Nephron (organoid): ENCODE results near the gene GAREM1.
A peak's percentile ranks its signal among the peaks of the same experiment; 100 is the strongest.

Experiments
- H3K27ac Mint-ChIP-seq, 3 experiments: 2 replicates each; pipeline ENCODE4 v1.8.0; 2020; ENCODE audit warnings: mixed read lengths in 3 of 3, mild to moderate bottlenecking in 2 of 3, moderate library complexity in 1 of 3
- H3K27me3 Mint-ChIP-seq: 2 replicates; pipeline ENCODE4 v1.8.0; 2021; ENCODE audit warnings: low read depth, mild to moderate bottlenecking, moderate library complexity, mixed read lengths
- H3K36me3 Mint-ChIP-seq: 2 replicates; pipeline ENCODE4 v1.8.0; 2020; ENCODE audit warnings: low read depth, mixed read lengths
- H3K4me1 Mint-ChIP-seq: 2 replicates; pipeline ENCODE4 v1.8.0; 2020; ENCODE audit warnings: mixed read lengths
- H3K4me3 Mint-ChIP-seq, 3 experiments: 2 replicates each; pipeline ENCODE4 v1.8.0; 2020; ENCODE audit warnings: mild to moderate bottlenecking in 3 of 3, mixed read lengths in 3 of 3, moderate library complexity in 2 of 3
- H3K9me3 Mint-ChIP-seq: 2 replicates; pipeline ENCODE4 v1.8.0; 2020; ENCODE audit warnings: mixed read lengths
- TF ChIP-seq, protein P1 (sequence below), 3 experiments: fragments of 200-600 bp; sonication (generic); IDR thresholded peaks; one replicate each; pipeline ENCODE4 v1.5.0; 2021; ENCODE audit warnings: antibody characterized with exemption in 3 of 3; ENCODE audit not compliant: unreplicated experiment in 3 of 3

The GAREM1 gene

DNA sequence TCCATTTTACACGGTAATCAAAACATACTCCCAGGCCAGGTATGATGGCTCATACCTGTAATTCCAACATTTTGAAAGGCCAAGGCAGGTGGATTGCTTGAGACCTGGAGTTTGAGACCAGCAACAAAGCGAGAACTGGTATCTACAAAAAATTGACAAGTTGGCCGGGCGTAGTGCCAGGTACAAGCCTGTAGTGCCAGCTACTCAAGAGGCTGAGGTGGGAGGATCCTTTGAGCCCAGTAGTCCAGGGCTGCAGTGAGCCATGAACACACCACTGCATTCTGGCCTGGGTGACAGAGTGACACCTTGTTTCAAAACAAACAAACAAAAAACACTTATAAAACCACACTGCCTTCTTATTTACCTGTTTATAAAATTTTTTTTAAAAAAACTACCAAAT is 80.8 kb downstream of the GAREM1 start:
- TF ChIP-seq, protein P1, sequence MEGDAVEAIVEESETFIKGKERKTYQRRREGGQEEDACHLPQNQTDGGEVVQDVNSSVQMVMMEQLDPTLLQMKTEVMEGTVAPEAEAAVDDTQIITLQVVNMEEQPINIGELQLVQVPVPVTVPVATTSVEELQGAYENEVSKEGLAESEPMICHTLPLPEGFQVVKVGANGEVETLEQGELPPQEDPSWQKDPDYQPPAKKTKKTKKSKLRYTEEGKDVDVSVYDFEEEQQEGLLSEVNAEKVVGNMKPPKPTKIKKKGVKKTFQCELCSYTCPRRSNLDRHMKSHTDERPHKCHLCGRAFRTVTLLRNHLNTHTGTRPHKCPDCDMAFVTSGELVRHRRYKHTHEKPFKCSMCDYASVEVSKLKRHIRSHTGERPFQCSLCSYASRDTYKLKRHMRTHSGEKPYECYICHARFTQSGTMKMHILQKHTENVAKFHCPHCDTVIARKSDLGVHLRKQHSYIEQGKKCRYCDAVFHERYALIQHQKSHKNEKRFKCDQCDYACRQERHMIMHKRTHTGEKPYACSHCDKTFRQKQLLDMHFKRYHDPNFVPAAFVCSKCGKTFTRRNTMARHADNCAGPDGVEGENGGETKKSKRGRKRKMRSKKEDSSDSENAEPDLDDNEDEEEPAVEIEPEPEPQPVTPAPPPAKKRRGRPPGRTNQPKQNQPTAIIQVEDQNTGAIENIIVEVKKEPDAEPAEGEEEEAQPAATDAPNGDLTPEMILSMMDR (IDR thresholded peaks at IDR 0.05; ENCODE audit: unreplicated experiment in 3 of 3), result no peak
- Mint-ChIP-seq H3K4me1 (no peaks in the 10 kb centered on the region), H3K36me3 (peaks cover 14% of the 10 kb centered on the region), H3K27ac (no peak overlapping the region), H3K9me3 (no peaks in the 10 kb centered on the region), H3K4me3 (no peak overlapping the region), H3K27me3 (no peaks in the 10 kb centered on the region)

DNA sequence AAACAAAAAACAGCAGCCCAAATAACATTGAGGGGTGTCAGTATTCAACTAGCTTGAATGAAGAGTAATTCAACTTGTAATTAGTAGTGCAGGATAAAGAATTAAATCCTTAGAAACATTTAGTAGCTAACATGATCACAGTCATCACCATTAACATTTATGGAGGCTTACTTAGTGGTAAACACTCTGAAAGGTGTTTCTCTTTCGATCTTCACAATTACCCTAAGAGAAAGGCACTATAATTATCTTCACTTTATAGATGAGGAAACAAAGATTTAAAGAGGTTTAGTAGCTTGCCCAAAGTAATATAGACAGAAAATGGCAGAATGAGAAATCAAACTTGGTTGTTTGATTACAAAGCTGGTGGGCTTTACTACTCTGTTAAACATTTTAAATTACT is 81.5 kb downstream of the GAREM1 start:
- Mint-ChIP-seq H3K36me3 (peaks cover 14% of the 10 kb centered on the region), H3K27ac (no peak overlapping the region), H3K4me1 (no peaks in the 10 kb centered on the region), H3K4me3 (no peak overlapping the region), H3K27me3 (no peaks in the 10 kb centered on the region), H3K9me3 (no peaks in the 10 kb centered on the region)
- TF ChIP-seq, protein P1 (IDR thresholded peaks at IDR 0.05; ENCODE audit: unreplicated experiment in 3 of 3), result no peak

DNA sequence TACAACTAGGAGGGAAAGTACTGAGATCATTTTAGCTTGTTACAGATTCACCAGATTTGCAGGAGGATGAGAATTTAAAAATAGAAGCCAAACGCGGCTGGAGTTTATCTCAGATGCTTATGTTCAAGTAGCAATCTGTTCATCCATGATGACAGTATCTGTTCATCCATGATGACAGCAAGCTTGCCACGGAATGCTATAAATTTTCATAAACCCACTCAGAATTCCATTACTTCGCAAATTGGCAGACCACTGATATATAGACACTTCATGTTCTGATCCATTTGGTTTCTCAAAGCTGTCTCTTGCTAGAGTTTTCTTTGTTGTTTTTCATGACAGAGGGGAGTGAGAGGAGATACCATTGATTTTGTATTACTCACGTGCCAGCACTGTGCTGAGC is 84.2 kb downstream of the GAREM1 start:
- no peak overlapping the region for H3K4me3 Mint-ChIP-seq
- no peaks in the 10 kb centered on the region for H3K9me3 Mint-ChIP-seq
- peak overlapping the region; percentile 10 to 73 (median 70) for H3K27ac Mint-ChIP-seq
- peaks cover 11% of the 10 kb centered on the region for H3K36me3 Mint-ChIP-seq
- H3K4me1 Mint-ChIP-seq, result no peaks in the 10 kb centered on the region
- TF ChIP-seq, protein P1 (IDR thresholded peaks at IDR 0.05; ENCODE audit: unreplicated experiment in 3 of 3), result no peak
- no peaks in the 10 kb centered on the region for H3K27me3 Mint-ChIP-seq

DNA sequence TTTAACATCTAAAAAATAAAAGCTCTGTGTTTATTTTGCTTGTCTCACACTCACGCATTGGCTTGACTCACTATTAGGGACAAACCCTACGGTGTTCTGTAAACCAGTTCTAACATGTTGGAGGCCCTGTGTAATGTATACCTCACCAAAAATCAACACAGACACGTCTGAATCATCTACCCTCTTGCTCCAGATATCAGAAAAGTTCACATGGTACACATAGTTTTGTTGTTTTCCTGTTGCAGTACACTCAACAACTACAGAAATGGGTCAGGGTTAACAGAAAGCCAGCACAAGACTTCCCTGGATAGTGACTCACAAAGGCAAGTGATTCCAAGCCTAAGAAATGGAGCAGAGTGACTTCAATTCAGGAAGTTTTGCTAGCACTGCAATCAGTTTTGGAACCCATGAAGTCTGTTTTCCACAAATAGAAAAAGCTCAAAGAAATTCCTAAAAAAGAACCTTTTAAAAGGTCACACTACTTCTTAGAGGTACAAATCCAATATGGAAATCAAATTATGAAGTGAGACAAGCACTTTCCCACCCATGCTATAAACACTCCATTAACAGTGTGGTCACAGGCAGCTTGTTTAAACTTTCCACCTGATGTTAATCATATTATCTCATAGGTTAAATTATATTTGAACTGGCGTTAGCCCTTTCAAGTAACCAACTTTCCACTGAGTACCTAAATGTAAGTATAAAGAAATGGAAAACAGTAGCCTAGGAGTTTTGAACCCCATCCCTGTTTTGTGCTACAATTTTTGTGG is 87.4 kb downstream of the GAREM1 start:
- H3K9me3 Mint-ChIP-seq, result no peaks in the 10 kb centered on the region
- no peaks in the 10 kb centered on the region for H3K27me3 Mint-ChIP-seq
- peaks cover 6% of the 10 kb centered on the region for H3K36me3 Mint-ChIP-seq
- peak overlapping the region in 1 of 3 experiments; percentile 71 for H3K27ac Mint-ChIP-seq
- H3K4me1 Mint-ChIP-seq, result no peaks in the 10 kb centered on the region
- no peak overlapping the region for H3K4me3 Mint-ChIP-seq
- TF ChIP-seq, protein P1 (IDR thresholded peaks at IDR 0.05; ENCODE audit: unreplicated experiment in 3 of 3), result no peak

DNA sequence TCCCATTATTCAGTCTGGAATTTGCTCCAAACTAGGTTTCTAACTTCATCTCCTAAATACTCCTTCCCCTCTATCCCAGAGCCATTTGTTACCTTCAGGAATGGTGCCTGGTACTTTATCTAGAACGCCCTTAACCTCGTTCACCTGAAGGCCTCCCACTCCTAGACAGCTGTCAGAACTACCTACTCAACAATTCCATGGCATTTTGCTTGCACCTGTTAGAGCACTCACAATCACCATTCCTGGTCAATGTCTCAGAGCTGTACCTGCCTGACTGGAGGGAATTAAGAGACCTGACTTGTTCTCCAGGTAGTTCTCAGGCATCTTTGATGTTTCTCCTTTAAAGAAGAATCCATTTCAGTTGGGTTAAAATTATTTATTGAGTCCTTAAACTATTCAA is 88.9 kb downstream of the GAREM1 start:
- Mint-ChIP-seq H3K9me3 (no peaks in the 10 kb centered on the region), H3K4me3 (no peak overlapping the region), H3K27ac (peak overlapping the region in 1 of 3 experiments; percentile 28), H3K4me1 (no peaks in the 10 kb centered on the region), H3K36me3 (peaks cover 9% of the 10 kb centered on the region), H3K27me3 (no peaks in the 10 kb centered on the region)
- TF ChIP-seq, protein P1 (IDR thresholded peaks at IDR 0.05; ENCODE audit: unreplicated experiment in 3 of 3), result no peak

DNA sequence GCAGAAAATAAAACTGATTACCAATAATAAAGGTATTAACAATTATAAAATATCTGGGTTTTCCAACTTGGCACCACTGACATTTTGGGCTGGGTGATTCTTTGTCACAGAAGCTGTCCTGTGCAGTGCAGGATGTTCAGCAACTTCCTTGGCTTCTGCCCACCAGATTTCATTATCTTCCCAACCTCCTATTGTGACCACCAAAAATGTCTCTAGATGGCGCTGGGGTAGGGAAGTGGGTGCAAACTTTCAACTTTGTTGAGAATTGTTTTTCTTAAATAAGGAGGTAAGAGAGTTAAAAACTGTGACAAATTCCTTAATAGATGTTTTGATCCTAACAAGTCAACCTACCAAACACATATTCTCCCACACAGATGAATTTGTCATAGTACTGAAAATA is 90.1 kb downstream of the GAREM1 start:
- Mint-ChIP-seq H3K9me3 (no peaks in the 10 kb centered on the region), H3K27ac (no peak overlapping the region), H3K4me3 (no peak overlapping the region), H3K27me3 (no peaks in the 10 kb centered on the region), H3K36me3 (peaks cover 9% of the 10 kb centered on the region), H3K4me1 (no peaks in the 10 kb centered on the region)
- TF ChIP-seq, protein P1 (IDR thresholded peaks at IDR 0.05; ENCODE audit: unreplicated experiment in 3 of 3), result no peak
